ENCODE results near the gene ARMC2. TPM values are rescaled to one million over a fixed set of nuclear protein-coding genes. Genes with fewer than 3 reads are reported as not detected.

ARMC2 gene
- polyA plus RNA-seq, 1 experiment: 5.1 TPM

DNA sequence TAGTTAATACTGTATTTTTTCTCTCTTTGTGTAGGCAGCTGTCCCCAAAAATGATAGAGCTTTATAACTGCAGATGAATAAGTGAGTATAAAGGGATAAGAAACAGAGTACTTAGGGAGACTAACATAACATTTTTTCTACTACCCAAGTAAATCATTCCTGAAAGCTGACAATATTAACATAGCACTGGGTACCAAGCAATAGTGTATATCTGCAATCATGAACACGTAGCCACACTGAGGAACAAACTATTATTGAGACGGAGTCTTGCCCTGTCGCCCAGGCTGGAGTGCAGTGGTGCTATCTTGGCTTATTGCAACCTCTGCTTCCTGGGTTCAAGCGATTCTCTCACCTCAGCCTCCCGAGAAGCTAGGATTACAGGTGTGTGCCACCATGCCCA lies 140.5 kb downstream of the ARMC2 start:
- Histone ChIP-seq H3K4me3 (ENCODE audit: low read depth, low read length) (no peak overlapping the region), H3K27me3 (ENCODE audit: control insufficient read depth, insufficient read depth, low read length) (no peaks in the 10 kb centered on the region), H3K27ac (ENCODE audit: low read depth, low read length) (no peak overlapping the region), H3K9me3 (ENCODE audit: control insufficient read depth, insufficient read depth, low read length) (no peaks in the 10 kb centered on the region)
- no peak for DNase-seq (ENCODE audit: low read depth, low spot score)
- CTCF ChIA-PET: no interaction called here
- TF ChIP-seq, protein P1, sequence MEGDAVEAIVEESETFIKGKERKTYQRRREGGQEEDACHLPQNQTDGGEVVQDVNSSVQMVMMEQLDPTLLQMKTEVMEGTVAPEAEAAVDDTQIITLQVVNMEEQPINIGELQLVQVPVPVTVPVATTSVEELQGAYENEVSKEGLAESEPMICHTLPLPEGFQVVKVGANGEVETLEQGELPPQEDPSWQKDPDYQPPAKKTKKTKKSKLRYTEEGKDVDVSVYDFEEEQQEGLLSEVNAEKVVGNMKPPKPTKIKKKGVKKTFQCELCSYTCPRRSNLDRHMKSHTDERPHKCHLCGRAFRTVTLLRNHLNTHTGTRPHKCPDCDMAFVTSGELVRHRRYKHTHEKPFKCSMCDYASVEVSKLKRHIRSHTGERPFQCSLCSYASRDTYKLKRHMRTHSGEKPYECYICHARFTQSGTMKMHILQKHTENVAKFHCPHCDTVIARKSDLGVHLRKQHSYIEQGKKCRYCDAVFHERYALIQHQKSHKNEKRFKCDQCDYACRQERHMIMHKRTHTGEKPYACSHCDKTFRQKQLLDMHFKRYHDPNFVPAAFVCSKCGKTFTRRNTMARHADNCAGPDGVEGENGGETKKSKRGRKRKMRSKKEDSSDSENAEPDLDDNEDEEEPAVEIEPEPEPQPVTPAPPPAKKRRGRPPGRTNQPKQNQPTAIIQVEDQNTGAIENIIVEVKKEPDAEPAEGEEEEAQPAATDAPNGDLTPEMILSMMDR (IDR thresholded peaks at IDR 0.05; ENCODE audit: low read depth, low read length): no peak
- POLR2A ChIA-PET: no interaction called here

DNA sequence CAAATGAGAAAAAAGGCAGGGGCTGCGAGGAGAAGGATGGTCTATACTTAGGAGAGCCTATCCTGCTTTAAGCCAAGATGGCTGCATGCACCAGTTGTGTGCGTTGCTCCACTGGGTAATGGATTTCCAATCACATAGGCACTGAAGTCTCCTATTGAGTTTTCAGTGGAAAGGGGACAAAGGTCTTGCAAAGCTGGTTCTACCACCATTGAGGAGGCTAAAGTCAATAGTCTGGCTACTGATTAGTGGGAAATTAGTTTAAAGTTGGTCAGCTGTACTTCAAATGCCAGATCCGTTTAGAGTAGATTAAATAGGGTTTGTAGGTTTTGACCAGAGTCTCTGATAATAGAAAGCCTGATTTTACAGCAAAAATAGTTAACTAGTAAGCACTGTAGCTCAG lies 141.5 kb downstream of the ARMC2 start:
- Histone ChIP-seq H3K9me3 (ENCODE audit: control insufficient read depth, insufficient read depth, low read length) (no peaks in the 10 kb centered on the region), H3K27me3 (ENCODE audit: control insufficient read depth, insufficient read depth, low read length) (no peaks in the 10 kb centered on the region), H3K4me3 (ENCODE audit: low read depth, low read length) (no peak overlapping the region), H3K27ac (ENCODE audit: low read depth, low read length) (no peak overlapping the region)
- POLR2A ChIA-PET: no interaction called here
- CTCF ChIA-PET: no interaction called here
- TF ChIP-seq, protein P1 (IDR thresholded peaks at IDR 0.05; ENCODE audit: low read depth, low read length): no peak
- no peak for DNase-seq (ENCODE audit: low read depth, low spot score)

DNA sequence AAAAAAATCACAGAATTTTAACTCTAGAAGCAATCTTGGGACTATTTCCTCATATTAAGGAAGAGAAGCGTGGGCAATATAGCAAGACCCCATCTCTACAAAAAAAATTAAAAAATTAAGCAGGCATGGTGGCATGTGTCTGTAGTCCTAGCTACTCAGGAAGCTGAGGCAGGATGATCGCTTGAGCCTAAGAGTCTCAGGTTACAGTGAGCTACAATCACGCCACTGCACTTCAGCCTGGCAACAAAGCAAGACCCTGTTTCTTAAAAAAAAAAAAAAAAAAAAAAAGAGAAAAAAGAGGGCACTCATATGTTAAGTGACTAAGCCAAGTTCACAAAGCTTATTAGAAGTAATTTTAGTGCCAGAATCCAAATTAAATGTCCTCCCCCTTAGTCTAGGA lies 145.7 kb downstream of the ARMC2 start:
- H3K27ac ChIP-seq (ENCODE audit: low read depth, low read length): no peak overlapping the region
- no peaks in the 10 kb centered on the region for H3K27me3 ChIP-seq (ENCODE audit: control insufficient read depth, insufficient read depth, low read length)
- TF ChIP-seq, protein P1 (IDR thresholded peaks at IDR 0.05; ENCODE audit: low read depth, low read length): no peak
- ChIA-PET POLR2A (no interaction called here), CTCF (no interaction called here)
- H3K4me3 ChIP-seq (ENCODE audit: low read depth, low read length): no peak overlapping the region
- no peak for DNase-seq (ENCODE audit: low read depth, low spot score)
- no peaks in the 10 kb centered on the region for H3K9me3 ChIP-seq (ENCODE audit: control insufficient read depth, insufficient read depth, low read length)

DNA sequence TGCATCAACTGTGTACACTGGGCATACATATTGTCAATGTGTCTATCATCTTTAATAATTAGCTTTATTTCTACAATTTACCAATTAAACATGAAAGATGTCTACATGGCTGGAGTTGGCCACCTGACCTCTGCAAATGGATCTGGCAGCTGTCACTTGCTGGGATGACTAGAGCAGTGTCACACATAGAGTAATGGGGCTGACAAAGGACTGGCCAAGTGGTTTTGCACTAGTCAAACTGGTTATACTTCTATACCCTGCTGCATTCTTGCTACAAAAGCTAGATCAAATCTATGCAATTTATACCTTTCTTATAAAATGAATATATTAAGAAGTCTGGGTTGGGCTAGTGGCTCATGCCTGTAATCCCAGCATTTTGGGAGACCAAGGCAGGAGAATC lies 147.1 kb downstream of the ARMC2 start:
- ChIA-PET CTCF (interaction anchor here (1.9 kb wide), 1 partner anchor 78 kb away, joined by 5 read pairs; no protein-coding TSS in a partner anchor), POLR2A (no interaction called here)
- TF ChIP-seq, protein P1 (IDR thresholded peaks at IDR 0.05; ENCODE audit: low read depth, low read length): no peak
- no peak overlapping the region for H3K27ac ChIP-seq (ENCODE audit: low read depth, low read length)
- no peaks in the 10 kb centered on the region for H3K27me3 ChIP-seq (ENCODE audit: control insufficient read depth, insufficient read depth, low read length)
- DNase-seq (ENCODE audit: low read depth, low spot score): no peak
- H3K9me3 ChIP-seq (ENCODE audit: control insufficient read depth, insufficient read depth, low read length): no peaks in the 10 kb centered on the region
- no peak overlapping the region for H3K4me3 ChIP-seq (ENCODE audit: low read depth, low read length)

DNA sequence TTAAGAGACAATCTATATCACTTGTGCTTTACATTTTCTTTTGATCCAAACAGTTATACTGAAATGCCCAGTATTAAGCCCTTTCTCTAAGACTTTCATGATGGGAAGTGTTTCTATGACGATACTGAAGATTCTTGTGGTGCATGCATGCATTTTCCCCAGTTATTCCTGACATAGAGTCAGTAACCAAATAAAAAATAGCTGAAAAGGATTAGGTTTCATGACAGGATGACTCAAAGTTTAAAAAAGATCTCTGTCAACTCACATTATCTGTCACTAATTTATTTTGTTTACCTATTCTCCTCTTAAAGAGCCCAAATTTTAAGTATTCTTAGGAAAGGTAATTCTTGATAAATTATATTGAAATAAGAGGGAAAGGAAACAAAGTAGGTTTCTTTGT lies 148.0 kb downstream of the ARMC2 start:
- CTCF ChIA-PET: interaction anchor here (1.0 to 1.9 kb wide), 2 partner anchors 77 to 454 kb away, joined by 3 to 5 read pairs; no protein-coding TSS in a partner anchor
- no peak for DNase-seq (ENCODE audit: low read depth, low spot score)
- TF ChIP-seq, protein P1 (IDR thresholded peaks at IDR 0.05; ENCODE audit: low read depth, low read length): no peak

More for the DNA sequence above, 148.0 kb downstream of the ARMC2 start:
- Histone ChIP-seq H3K9me3 (ENCODE audit: control insufficient read depth, insufficient read depth, low read length) (no peaks in the 10 kb centered on the region), H3K27me3 (ENCODE audit: control insufficient read depth, insufficient read depth, low read length) (no peaks in the 10 kb centered on the region), H3K27ac (ENCODE audit: low read depth, low read length) (no peak overlapping the region), H3K4me3 (ENCODE audit: low read depth, low read length) (no peak overlapping the region)
- POLR2A ChIA-PET: no interaction called here
